Activated B cell treated with CpG ODN at 0.5 μM for 24 hours (primary cell): ENCODE data around the gene CCDC3. TPM values are rescaled to one million over a fixed set of nuclear protein-coding genes. Genes with fewer than 3 reads are reported as not detected.

Experiments used
- ATAC-seq: fragments of 200-7000 bp; cut with Tn5 transposase; one replicate; pipeline ENCODE4 v1.10.0; 2021; ENCODE audit warnings: low read depth, mild to moderate bottlenecking, moderate library complexity
- CTCF ChIA-PET: fragments of 350-600 bp; sonication (Branson Sonifier 250); formaldehyde crosslinking; loops from one replicate; lab custom pipeline; 2021; ENCODE audit warnings: antibody characterized with exemption; lab: Charles Lee
- POLR2A ChIA-PET: fragments of 350-600 bp; sonication (Branson Sonifier 250); formaldehyde crosslinking; loops from one replicate; lab custom pipeline; 2021; ENCODE audit warnings: antibody characterized with exemption; lab: Charles Lee
- DNase-seq: peaks from one replicate; pipeline ENCODE4 v3.0.0; 2022
- H3K27ac Mint-ChIP-seq: one replicate; pipeline ENCODE4 v1.8.0; 2020; ENCODE audit warnings: mixed read lengths
- H3K27me3 Mint-ChIP-seq: one replicate; pipeline ENCODE4 v1.8.0; 2021; ENCODE audit warnings: mixed read lengths
- H3K36me3 Mint-ChIP-seq: one replicate; pipeline ENCODE4 v1.8.0; 2021; ENCODE audit warnings: low read depth, mixed read lengths
- H3K4me1 Mint-ChIP-seq: one replicate; pipeline ENCODE4 v1.8.0; 2021; ENCODE audit warnings: mixed read lengths
- H3K4me3 Mint-ChIP-seq: one replicate; pipeline ENCODE4 v1.8.0; 2020; ENCODE audit warnings: mild to moderate bottlenecking, mixed read lengths
- H3K9me3 Mint-ChIP-seq: one replicate; pipeline ENCODE4 v1.8.0; 2020; ENCODE audit warnings: mixed read lengths
- intact Hi-C: fragments of 100-400 bp; cut with micrococcal nuclease; formaldehyde crosslinking; loops from one replicate; pipeline ENCODE4 v1.15.1; 2024
- total RNA-seq: library from RNA; stranded (reverse); gene quantifications from 2 replicates; pipeline ENCODE4 v1.2.3, GENCODE V29; 2022
- TF ChIP-seq, protein P1 (sequence below): fragments of 200-600 bp; IDR thresholded peaks from one replicate; pipeline ENCODE4 v1.8.0; 2022; ENCODE audit warnings: antibody characterized with exemption, mild to moderate bottlenecking

CCDC3 gene
- total RNA-seq, 1 donor from 2014 or later, result 0.07 TPM

DNA sequence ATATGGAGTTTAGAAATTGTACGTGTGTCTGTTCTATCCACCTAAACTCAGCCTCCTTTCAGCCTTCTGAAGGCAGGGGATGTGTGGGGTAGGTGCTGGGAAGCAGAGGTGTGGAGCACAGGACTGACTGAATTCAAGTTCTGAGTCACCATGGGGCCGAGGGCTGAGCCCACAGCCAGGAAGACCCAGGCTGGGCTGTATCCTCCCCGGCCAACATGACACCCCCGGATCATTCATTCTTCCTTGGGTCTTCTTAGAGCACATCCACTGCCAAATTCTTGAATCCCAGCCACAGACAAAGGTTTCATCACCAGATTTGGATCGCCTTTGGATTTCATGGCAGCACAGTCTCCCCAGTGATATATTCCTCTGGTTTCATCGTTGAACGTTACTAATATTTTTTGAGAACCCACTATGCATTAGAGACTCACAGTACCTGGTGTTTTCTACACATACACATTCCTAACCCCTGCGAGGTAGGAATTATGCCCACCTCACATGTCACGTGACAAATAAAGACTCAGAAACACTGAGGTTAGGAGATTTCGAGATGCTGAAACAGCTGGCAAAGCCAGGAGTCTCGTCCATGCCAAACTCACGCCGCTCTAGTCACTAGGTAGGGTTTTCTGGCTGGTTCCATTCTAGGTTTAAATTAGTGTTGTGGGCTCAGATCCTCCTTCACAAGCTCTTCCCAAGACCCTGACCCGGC lies 26.9 kb downstream of the CCDC3 start:
- POLR2A ChIA-PET, result no interaction called here
- ATAC-seq (no peak), DNase-seq (no peak)
- intact Hi-C loops, result no loop called here
- TF ChIP-seq, protein P1, sequence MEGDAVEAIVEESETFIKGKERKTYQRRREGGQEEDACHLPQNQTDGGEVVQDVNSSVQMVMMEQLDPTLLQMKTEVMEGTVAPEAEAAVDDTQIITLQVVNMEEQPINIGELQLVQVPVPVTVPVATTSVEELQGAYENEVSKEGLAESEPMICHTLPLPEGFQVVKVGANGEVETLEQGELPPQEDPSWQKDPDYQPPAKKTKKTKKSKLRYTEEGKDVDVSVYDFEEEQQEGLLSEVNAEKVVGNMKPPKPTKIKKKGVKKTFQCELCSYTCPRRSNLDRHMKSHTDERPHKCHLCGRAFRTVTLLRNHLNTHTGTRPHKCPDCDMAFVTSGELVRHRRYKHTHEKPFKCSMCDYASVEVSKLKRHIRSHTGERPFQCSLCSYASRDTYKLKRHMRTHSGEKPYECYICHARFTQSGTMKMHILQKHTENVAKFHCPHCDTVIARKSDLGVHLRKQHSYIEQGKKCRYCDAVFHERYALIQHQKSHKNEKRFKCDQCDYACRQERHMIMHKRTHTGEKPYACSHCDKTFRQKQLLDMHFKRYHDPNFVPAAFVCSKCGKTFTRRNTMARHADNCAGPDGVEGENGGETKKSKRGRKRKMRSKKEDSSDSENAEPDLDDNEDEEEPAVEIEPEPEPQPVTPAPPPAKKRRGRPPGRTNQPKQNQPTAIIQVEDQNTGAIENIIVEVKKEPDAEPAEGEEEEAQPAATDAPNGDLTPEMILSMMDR, result no peak
- no peak overlapping the region for H3K27ac Mint-ChIP-seq
- CTCF ChIA-PET, result no interaction called here
- H3K4me1 Mint-ChIP-seq, result no peaks in the 10 kb centered on the region
- no peaks in the 10 kb centered on the region for H3K36me3 Mint-ChIP-seq
- no peaks in the 10 kb centered on the region for H3K9me3 Mint-ChIP-seq
- peaks cover 27% of the 10 kb centered on the region for H3K27me3 Mint-ChIP-seq
- H3K4me3 Mint-ChIP-seq, result no peak overlapping the region

DNA sequence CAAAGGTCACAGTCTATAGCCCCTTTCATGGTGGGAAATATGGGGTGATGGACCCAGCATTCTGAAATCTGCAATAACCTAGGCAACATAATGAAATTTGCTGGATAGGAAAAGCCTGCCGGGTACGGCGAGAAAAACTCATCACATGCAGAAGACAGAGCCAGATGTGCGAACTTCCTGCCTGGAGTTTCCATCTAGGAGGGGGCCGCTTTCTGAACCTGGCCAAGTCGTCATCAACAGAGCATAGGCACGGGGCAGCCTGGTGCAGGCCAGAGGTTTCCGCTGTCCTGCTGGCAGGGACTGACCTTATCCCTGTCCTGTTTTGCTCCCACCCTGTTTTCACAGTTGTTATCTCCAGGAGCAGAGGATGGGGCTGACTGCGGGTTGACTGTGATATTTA lies 27.4 kb downstream of the CCDC3 start:
- intact Hi-C loops, result no loop called here

DNA sequence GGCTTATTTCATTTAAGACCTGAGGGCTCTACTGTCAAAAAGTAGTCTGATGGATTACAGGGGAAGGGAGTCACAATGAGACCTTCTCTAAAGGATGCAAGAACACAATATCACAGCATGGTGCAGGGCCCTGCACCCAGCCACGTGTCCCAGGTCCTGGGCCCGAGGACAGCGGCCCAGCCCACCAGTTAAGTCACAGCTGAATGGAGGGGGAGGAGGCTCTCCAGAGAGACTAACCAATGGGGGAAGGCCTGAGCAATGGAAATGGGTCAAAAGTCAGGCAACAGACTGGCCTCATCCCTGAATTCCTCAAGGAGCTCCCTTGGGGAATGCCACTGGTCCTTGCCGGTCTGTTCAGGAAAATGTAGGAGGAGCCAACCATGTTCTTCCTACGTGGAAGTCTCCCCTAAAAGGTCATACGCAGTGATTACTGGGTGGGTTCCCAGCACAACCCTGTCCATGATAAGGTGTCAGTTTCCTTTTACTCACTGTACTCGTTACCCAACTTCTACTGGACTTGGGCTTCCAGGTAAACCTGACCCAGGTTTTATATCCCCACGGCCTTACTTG lies 28.3 kb downstream of the CCDC3 start:
- Mint-ChIP-seq H3K36me3 (no peaks in the 10 kb centered on the region), H3K4me3 (no peak overlapping the region)

More for the DNA sequence above, 27.4 kb downstream of the CCDC3 start:
- ATAC-seq (no peak), DNase-seq (no peak)
- Mint-ChIP-seq H3K36me3 (no peaks in the 10 kb centered on the region), H3K27me3 (peaks cover 26% of the 10 kb centered on the region), H3K4me1 (no peaks in the 10 kb centered on the region), H3K27ac (no peak overlapping the region), H3K4me3 (no peak overlapping the region), H3K9me3 (peaks cover under 1% of the 10 kb centered on the region)
- TF ChIP-seq, protein P1, result no peak
- POLR2A ChIA-PET, result no interaction called here
- CTCF ChIA-PET, result no interaction called here

DNA sequence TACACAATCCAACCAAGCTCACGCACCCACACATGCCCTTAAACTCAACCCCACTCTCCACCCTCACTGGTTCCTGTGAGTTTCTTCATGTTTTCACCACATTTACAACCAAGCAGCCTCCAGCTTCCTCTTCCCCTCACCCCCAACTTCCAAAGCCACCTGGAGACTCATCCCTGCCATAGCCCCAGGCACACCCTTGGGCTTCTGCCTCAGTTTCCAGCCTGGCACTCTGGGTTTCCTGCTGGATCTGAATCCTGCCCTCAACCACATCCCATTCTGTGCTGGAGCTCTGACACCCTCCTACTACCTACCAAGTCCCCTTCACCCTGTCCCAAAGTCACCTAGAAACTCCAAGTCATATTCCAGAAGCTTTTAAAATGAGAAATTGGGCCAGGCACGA lies 29.4 kb downstream of the CCDC3 start:
- intact Hi-C loops, result no loop called here
- no peak overlapping the region for H3K27ac Mint-ChIP-seq
- ATAC-seq (no peak), DNase-seq (no peak)
- no peak overlapping the region for H3K4me3 Mint-ChIP-seq
- H3K4me1 Mint-ChIP-seq, result no peaks in the 10 kb centered on the region
- TF ChIP-seq, protein P1, result no peak
- CTCF ChIA-PET, result no interaction called here
- H3K36me3 Mint-ChIP-seq, result no peaks in the 10 kb centered on the region
- H3K27me3 Mint-ChIP-seq, result peaks cover 22% of the 10 kb centered on the region
- H3K9me3 Mint-ChIP-seq, result peaks cover 10% of the 10 kb centered on the region
- POLR2A ChIA-PET, result no interaction called here

More for the DNA sequence above, 28.3 kb downstream of the CCDC3 start:
- peaks cover 22% of the 10 kb centered on the region for H3K27me3 Mint-ChIP-seq
- ChIA-PET CTCF (no interaction called here), POLR2A (no interaction called here)
- H3K9me3 Mint-ChIP-seq, result peaks cover 3% of the 10 kb centered on the region
- H3K27ac Mint-ChIP-seq, result no peak overlapping the region
- intact Hi-C loops, result no loop called here
- H3K4me1 Mint-ChIP-seq, result no peaks in the 10 kb centered on the region
- ATAC-seq, result no peak
- DNase-seq, result no peak
- TF ChIP-seq, protein P1, result no peak

DNA sequence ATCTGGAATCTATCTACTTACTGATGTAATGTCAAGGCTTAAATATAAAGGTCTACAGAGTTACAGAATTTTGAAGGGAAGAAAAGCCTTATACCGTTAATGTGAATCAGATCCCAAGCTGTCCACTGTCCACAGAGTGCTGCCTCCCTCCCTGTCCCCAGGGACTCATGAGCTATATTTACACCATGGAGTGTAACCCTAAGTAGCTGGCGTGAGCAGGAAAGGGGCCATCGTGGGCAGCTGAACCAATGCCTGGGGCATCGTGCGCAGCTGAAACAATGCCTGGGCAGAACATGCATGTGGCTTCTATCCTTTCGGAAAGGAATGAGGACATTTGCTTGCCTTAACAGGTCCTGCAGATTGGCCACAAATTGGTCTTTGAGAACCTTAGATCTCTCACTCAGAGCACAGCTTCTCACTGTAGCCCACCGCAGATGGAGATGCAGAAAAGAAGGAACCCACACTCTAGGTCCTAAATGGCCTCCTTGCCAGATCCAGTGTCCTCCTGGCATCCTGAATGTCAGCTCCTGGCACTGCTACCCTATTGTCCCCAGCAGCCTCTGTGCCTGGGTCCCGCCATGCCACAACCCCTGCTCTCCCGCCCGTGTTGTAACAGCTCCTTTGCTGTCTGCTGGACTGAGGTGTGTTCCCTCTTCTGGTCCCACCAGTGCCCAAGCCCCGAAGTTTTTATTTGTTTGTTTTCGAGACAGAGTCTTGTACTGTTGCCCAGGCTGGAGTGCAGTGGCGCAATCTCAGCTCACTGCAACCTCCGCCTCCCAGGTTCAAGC lies 30.3 kb downstream of the CCDC3 start:
- DNase-seq, result no peak
- H3K27ac Mint-ChIP-seq, result no peak overlapping the region
- no peaks in the 10 kb centered on the region for H3K36me3 Mint-ChIP-seq
- ATAC-seq, result no peak
- no peaks in the 10 kb centered on the region for H3K4me1 Mint-ChIP-seq
- peaks cover 20% of the 10 kb centered on the region for H3K27me3 Mint-ChIP-seq
- POLR2A ChIA-PET, result no interaction called here
- TF ChIP-seq, protein P1, result no peak
- intact Hi-C loops, result no loop called here
- CTCF ChIA-PET, result no interaction called here
- H3K4me3 Mint-ChIP-seq, result no peak overlapping the region
- H3K9me3 Mint-ChIP-seq, result peaks cover 13% of the 10 kb centered on the region
